HG03066 (cell line): ENCODE results near the gene UGP2.
"Not testable (repeated sequence)": the region's sequence is repeated elsewhere in the genome, so short reads cannot be mapped to it uniquely, and the experiment has no call there.

Source experiments
- ATAC-seq: cut with Tn5 transposase; IDR thresholded peaks from one replicate; pipeline ENCODE4 v1.9.1; 2021; ENCODE audit warnings: low read depth; ENCODE audit not compliant: unreplicated experiment

Gene UGP2

DNA sequence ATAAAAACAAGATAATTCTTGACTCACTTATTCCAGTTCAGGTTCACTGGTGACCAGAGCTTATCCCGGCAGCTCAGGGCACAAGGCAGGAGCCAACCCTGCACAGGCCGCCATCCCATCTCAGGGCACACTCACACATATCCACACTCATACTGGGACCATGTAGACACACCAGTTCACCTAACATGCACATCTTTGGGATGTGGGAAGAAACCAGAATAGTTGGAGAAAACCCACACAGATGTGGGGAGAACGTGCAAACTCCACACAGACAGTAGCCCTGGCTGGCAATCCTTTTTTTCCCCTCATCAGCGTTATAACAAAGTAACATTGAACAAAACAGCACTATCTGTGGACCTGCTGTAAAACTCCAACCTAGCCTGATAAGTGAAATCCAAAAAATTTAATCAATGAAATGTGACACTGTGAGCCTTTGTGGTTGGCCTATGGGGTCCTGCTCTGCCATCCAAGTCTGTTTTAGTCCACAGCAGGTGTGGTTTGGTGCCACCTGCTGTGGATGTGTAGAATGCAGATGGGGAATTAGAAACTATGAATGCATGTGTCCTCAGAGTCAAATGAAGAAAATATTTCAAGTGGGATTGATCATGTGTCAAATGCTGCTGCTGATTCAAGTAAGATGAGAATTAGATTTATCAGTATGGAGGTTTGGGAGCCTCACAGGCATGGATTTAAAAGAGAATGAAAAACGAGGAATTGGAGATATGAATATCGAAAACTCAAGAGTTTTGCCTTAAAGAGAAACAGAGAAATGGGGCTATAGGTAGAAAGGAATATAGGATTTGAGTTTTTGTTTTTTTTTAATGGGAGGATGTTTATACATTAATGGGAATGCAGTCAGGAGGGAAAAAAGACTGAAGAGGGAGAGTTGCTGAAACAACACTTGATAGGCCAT, 47.0 kb downstream of the UGP2 start:
- no peak for ATAC-seq

- ATAC-seq = no peak
Observed at GRCh38 chr2:63890678-63891077, 49.0 kb downstream of the UGP2 start.

GRCh38 chr2:63891488-63892030, 49.9 kb downstream of the UGP2 start:
- ATAC-seq = no peak

DNA sequence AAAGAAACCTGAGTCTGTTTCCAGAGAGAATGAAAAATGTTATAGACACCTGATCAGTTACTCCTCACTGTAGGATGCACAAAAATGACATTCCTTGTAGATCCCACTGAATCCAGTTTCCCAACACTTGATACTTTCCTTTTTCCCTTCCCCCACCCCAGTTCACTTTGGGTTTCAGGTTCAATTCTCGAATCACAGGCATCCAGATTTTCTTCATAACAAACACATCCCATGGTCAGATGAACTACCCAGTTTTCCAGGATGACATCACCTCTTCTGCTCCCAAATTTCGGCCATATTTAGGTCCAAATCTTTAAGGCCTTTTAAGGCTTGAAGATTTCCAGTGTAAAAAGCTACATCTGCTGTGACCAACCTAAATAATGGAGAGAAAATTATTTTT, 51.5 kb downstream of the UGP2 start:
- ATAC-seq = no peak

DNA sequence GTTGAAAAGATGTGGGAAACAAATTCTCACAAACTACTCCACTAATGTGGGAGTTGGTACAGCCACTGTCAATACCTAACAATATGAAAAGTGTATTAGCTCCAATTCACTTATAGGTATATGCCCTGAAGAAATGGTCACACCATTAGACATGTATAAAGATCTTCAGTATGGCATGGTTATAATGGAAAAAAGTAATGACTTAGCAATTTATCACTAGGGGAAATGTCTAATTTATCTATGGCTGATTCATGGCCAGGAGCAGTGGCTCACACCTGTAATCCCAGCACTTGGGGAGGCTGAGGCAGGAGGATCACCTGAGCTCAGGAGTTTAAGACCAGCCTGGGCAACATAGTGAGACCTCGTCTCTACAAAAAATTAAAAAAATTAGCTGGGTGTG, 52.5 kb downstream of the UGP2 start:
- ATAC-seq = no peak

DNA sequence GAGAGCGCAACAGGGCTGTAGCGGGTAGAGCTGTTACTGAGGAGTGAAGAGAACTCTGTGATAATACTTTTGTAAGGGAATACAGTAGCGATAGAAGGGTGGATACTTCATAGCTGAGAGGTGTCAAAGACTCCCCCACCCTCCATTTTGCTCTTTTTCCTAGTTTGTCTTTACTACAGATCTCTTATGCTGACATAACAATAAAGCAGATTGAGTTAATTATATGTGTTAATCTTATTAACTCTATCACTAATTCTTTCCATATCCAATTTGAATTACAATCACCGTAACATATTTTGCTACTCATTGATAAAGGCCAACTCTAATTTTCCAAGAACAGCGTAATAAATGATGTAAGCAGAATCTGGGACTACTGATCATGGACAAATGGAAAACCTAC, 57.1 kb downstream of the UGP2 start:
- ATAC-seq = no peak

- ATAC-seq = no peak
Observed at GRCh38 chr2:63899639-63900038, 57.9 kb downstream of the UGP2 start.

GRCh38 chr2:63902149-63902548, 60.5 kb downstream of the UGP2 start:
- ATAC-seq = no peak

DNA sequence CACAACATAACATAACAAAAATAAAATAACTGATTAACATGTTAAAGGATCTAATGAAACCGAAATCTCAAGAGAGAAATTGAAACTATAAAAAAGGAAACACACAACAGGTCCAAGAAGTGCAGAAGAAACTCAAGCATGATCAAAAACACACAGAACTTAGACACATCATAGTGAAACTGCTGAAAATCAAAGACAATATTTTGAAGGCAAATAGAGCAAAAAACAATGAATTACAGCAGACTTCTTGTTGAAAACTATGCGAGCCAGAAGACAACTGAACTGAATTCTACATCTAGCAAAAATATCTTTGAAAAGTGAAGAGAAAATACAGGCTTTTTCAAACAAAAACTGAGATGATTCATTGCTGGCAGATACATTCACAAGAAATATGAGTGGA, 61.3 kb downstream of the UGP2 start:
- ATAC-seq = no peak

GRCh38 chr2:63914311-63914710, 72.6 kb downstream of the UGP2 start:
- ATAC-seq = no peak

- ATAC-seq = no peak
Observed at GRCh38 chr2:63926815-63927214, 85.1 kb downstream of the UGP2 start.

DNA sequence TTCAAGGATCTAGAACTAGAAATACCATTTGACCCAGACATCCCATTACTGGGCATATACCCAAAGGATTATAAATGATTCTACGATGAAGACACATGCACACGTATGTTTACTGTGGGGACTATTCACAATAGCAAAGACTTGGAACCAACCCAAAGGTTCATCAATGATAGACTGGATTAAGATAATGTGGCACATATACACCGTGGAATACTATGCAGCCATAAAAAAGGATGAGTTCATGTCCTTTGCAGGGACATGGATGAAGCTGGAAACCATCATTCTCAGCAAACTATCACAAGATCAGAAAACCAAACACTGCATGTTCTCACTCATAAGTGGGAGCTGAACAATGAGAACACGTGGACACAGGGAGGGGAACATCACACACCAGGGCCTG, 90.4 kb downstream of the UGP2 start:
- ATAC-seq = not testable (repeated sequence)
